Hepatic stellate cell (primary cell): ENCODE results near the gene GOLGA8B.
"Not testable (repeated sequence)": the region's sequence is repeated elsewhere in the genome, so short reads cannot be mapped to it uniquely, and the experiment has no call there.

Source experiments
- DNase-seq: peaks from one replicate; pipeline ENCODE4 v3.0.0; 2011; ENCODE audit warnings: low spot score

The GOLGA8B gene

DNA sequence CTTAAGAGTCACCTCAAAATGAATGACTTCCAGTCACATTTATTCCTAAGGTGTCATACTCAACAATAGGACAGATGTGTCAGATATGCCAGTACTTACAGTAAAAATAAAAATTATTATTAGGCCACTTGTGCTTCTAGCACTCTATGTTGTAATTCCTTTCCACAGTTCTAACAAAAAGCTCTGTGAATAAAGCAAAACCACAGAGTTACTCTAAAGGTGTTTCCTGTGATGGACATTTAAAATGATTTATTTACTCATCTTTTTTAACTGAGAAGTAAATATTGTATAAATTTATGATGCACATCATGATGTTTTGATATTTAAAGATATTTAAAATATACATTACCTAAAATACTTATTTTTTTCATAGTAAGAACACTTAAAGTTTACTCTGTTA is 13.9 kb upstream of the GOLGA8B start:
- no peak for DNase-seq

DNA sequence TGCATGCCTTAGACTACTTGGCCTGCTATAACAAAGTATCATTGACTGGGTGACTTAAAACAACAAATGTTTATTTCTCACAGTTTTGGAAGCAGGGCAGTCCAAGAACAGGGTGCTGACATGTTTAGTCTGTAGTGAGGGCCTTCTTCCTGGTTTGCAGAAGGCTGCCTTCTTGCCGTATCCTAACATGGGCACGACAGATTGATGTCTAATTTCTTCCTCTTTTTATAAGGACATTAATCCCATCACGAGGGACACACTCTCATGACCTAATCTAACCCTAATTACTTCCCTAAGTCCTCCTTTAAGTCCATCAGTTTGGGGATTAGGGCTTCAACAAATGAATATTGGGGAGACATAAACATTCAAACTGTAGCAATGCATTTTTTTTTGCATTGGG is 10.9 kb upstream of the GOLGA8B start:
- no peak for DNase-seq

DNA sequence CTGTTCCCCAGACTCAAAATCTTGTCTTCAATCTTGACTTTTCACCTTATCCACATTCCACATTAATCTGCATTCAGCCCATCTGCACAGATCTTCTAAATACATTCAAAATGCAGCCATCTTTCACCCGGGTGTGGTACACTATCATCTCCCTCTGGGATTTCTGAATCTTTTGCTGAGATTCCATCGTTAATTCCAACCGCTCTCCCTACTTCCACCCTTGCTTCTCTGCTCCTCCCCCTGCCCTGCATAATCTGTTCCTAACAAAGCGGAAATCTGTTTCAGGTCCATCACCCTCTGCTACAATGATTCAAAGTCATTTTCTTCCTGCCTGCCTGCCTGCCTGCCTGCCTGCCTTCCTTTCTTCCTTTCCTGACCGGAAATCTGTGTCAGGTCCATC is 7.9 kb upstream of the GOLGA8B start:
- DNase-seq = no peak

DNA sequence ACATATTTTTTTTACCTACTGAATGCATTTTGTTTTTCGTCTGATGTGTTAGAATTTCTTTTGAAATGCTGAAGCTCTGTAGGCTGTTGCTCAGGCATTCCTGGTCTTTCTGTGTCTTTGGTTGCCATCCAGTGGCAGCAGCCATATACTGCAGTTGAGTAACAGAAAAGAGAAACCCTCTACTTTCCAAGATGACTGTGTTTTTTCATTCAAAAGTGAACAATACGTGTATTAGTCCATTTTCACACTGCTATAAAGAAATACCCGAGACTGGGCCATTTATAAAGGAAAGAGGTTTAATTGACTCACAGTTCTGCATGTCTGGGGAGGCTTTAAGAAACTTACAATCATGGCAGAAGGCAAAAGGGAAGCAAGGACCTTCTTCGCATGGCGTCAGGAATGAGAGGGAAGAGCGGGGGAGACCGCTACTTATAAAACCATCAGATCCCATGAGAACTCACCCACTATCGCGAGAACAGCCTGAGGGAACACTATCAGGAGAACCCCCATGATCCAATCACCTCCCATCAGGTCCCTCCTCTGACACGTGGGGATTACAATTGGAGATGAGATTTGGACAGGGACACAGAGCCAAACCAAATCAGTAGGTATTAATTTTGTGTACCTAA is 4.7 kb upstream of the GOLGA8B start:
- peak; percentile 73 for DNase-seq

DNA sequence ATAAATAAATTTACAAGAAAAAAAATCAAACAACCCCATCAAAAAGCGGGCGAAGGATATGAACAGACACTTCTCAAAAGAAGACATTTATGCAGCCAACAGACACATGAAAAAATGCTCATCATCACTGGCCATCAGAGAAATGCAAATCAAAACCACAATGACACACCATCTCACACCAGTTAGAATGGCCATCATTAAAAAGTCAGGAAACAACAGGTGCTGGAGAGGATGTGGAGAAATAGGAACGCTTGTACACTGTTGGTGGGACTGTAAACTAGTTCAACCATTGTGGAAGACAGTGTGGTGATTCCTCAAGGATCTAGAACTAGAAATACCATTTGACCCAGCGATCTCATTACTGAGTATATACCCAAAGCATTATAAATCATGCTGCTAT is 2.5 kb upstream of the GOLGA8B start:
- DNase-seq = not testable (repeated sequence)

DNA sequence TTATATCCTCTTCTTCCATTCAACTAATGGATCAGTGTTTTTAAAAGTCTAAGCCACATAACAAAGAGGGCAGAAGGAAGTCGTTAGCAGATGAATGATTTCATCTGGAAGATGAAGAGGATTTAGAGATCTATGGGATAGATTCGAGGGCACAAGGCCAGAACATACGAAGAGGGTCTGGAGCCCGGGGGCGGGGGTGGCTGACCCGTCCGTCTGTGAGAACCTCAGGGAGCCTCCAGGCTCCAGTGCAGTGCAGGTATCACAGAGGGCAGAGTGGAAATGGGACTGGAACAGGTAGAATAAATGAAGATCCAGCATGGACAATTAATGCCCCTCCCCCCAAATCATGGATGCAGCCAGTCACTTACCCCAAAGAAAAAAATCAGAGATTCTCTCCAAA is 1.5 kb upstream of the GOLGA8B start:
- DNase-seq = no peak

DNA sequence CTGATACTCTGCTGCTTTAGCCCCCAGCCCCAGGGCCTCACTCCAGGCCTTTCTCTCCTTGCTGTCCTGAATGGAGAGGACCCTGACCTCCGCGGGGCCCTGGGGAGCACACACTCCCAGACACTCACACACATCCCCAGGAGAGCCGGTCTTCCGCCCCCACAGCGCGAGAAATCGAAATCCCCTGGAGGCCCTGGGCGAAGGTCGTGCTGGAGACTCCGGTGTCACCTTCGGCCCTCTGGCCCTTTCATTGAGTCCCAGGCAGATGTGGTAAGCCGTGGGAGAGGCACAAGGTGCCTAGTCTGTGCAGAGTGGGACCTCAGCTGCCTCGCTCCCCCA is 848 bp upstream of the GOLGA8B start:
- no peak for DNase-seq

DNA sequence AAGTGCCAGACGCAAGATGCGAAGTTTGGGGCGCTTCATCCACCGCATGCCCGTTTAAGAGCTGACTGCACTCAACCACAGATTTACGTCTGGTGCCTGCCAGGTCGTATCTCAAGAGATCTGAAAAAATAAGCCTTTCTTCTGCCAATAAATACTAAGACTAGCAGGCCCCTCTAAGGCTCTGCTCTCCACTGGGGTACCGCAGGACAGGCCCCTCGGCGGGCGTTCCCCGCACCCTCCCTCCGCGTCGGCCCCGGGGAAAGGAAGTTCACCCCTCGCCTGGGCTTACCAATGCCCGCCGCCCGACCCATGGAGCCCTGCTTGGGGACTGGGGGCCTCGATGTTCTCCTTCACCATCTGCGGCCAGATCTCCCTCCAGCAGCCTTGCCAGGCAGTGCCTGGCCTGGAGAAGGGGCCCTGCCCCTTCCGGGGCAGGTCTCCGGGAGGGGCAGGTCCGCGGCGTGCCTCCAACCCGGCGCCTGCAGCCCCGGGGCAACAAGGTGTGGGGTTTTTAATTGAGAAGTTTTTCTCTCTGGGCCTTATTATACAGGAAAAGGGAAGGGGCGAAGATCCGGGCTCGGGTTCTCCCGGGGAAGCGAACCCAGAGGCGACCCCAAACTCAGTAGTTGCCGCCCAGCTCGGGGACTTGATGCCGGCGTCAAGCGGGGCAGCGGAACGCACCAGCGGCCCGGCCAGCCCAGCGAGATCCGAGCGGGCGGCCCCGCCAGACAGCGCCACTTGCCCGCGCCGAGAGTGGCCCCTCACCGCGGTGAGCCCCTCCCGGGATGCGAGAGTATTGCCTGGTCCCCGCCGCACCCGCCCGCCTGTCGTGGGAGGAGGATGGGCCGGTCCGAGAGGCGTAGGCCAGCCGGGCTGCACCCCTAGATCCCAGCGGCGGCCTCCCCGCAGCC is 735 bp downstream of the GOLGA8B start:
- peak; percentile 57 for DNase-seq

DNA sequence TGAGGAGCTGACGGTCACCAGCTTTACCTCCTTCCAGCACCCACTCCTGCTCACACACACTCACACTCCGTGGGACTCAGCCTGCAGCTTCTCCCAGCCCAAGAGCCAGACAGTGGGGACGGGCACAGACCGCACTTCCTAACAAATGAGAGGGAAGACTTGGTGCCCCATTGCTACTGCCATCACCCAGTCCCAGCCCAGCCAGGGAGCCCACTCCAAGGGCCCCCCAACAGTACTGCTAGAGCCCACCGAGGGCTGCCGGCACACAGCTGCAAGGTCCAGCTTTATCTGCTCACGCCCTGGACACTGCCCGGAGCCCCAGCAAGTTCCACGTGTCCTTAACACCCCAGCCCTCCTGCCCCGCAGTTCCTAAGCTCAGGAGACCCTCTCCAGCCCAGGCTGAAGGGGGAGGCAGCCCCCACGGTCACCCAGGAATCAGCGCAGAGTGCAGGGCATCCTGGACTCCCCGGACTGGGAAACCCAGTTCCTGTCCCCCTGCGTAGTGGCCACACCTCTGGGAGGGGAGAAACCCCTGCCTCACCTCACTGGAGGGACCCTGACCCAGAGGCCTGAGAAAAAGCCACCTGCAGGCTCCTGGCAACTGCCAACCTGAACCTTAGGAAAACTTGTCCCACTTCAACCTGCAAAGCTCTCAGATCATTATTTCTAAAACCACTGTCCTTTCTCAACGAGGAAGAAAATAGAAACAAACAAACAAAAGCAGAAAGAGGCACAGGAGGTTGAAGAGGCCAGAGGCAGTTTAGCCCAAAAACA is 1.6 kb downstream of the GOLGA8B start:
- DNase-seq = not testable (repeated sequence)

DNA sequence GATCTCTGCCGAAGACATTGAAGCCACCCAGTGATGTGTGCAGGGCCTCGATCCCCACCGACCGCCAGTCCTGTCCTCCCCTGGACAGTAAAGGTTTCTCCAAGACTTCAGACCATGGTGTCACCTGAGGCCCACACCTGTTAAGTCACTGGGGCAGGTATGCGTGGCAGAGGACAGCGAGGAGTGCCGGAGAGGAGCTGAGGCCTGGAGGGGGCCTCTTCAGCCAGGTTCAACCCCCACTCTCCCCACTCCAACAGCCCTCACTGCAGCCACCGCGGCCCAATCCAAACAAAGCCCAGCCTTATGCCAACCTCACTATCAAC is 2.4 kb downstream of the GOLGA8B start:
- DNase-seq = no peak

DNA sequence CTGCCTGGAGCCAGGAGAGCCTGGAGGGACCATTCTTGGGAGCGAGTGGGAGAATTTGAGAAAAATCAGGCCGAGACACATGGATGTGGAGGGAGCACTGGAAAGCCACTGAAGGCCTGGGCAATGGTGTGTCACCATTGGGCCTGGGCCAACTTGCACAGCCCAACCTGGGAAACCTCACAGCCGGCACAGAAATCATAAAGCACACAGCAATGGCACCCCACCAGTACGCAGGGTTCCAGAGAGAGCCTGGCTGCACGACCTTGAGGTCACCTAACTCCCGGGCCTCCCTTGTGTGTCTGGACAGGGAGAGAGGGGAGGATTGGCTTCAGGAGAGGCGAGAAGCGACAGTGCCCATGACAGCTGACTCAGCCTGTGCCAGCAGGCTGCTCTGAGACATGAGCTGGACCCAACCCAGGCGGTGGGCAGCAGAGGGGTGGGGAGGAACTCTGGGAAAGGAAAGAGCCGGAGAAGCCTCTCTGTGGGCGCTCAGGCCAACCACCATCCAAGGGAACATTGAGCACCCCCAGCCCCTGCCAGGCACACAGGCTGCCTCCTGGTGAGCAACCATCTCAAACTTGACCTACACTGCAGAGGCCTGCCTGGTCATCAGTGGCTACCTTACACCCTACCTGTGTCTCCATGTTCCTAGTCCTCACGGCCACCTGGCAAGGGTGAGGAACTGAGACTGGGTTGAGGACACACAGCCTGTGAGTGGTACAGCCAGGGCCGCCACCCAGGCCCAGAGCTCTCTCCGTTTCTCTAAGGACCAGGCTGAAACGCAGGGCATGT is 3.0 kb downstream of the GOLGA8B start:
- not testable (repeated sequence) for DNase-seq

DNA sequence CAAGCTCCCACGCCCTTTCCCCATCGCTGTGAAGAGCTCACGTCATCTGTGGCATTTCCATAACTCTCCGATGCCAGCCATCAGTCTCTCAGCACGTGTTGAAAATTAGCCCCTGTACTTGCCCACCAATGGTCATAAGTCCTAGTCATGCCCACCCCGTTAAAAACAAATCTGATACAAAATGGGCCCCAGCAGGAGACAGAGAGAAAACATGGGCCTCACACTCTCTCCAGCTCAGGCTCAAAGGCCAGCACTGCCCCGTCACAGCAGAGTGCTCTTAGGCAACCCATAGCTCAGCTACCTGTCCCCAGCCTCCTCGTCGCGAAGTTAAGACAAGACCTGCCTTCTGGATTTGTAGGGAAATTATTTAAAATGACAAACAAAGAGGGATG is 5.2 kb downstream of the GOLGA8B start:
- DNase-seq = no peak

DNA sequence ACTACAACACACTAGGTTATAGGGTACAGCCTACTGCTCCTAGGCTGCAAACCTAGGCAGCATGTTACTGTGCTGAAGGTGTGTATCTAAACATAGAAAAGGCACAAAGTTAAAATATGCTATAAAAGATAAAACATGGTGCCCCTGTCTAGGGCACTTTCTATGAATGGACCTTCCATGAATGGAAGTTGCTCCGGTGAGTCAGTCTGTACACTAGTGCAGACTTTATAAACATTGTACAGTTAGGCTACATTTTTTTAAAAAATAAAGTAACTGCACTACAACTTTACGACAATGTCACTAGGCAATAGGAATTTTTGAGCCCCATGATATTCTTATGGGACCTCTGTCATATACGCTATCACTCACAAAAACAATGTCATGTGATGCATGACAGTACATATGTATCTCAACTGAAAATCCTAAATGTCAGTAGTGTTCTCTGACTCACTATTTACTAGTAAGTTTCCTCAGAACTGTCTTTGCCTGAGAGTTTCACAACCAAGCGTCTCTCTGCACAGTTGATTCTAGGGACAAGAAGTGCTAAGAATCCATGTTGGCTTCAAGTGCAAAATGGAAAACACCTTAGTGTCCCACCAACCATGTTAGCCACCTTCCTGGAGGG is 5.7 kb downstream of the GOLGA8B start:
- DNase-seq = not testable (repeated sequence)

DNA sequence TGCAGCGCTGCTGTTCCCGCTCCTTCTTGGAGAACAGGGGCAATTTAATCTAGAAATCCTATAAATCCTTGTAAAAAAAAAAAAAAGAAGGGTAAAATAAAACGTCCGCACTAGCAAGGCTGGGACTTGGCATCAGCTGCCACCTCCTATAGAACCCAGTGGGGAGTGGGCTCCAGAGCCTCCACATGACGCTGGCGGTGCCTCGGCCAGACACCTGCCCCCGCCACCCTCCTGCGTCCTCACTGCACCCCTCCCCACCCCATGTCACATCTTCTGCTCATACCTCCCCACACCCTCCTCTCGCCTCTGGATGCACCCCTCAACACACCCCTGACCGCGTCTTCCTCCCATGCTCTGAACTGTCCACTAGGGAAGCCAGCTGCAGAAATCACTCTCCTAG is 8.4 kb downstream of the GOLGA8B start:
- DNase-seq = not testable (repeated sequence)

DNA sequence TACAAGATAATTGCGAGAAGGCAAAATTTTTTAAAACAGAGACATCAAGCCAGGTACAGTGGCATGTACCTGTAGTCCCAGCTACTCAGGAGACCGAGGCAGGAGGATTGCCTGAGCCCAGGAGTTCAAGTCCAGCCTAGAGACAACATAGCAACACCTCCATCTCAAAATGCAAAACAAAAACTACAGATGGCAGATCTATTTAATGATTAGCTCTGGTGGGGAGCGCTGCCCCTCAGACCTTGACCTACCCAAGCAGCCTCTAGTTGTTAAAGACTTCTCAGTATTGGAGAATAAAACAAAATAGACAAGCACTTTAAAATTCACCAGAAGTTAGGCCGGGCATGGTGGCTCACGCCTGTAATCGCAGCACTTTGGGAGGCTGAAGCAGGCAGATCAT is 10.5 kb downstream of the GOLGA8B start:
- not testable (repeated sequence) for DNase-seq

DNA sequence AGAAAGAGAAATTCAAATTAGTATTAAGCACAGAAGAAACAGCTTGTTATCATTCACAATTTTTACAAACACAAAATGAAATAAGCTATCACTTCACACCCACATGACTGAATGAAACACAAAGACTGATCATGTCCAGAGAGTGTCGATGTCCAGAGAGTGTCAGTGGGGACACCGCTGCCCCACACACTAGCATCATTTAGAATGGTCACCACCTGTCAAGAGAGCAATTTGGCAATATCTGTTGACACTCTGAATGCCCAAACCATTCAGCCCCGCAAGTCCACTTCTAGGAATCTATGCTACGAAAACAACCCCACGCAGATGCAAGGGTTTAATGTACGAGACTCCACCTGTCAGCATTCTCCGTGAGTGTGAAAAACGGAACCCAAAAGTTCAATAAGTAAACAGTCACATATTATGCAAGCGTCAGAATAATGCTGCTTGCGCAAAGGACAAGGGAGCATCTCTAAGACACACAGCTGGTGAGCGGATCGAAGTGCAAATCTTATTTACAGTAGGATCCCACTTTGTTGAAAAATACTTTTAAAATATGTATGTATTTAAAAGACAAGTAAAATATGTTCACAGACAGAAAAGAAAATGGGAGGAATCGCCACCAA is 11.3 kb downstream of the GOLGA8B start:
- not testable (repeated sequence) for DNase-seq

DNA sequence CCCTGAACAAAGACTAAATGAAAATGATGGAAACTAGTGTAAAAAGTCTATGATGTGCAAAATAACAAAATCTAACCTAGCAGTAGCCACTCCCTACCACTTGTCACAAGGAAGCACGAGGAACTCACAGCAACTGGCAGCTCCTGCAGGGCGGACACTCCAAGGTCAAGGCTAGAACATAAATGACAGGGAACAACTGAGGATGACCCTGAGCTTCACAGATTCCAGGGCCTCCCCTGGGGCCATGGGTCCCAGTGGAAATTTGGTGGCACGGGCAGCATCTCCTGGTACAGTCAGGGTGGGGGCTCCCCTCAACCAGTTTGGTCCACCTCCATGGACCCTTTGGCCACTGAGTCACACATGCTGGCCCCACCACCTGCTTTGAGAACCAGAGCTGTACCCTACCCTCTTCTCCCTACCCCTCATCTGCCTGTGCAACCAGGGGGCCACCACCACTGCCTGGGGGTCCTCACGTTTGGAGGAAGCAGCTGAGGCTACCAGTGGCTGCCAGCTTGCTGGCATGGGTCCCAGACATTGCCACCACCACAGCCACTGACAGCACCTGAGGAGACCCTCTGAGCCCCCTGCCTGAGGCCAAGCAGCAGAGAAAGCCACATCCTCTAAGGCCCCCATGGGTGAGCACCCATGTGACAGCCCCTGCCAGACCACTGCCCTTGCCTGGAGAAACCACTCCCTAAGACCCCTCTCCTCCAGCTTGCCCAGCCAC is 13.6 kb downstream of the GOLGA8B start:
- DNase-seq = not testable (repeated sequence)

DNA sequence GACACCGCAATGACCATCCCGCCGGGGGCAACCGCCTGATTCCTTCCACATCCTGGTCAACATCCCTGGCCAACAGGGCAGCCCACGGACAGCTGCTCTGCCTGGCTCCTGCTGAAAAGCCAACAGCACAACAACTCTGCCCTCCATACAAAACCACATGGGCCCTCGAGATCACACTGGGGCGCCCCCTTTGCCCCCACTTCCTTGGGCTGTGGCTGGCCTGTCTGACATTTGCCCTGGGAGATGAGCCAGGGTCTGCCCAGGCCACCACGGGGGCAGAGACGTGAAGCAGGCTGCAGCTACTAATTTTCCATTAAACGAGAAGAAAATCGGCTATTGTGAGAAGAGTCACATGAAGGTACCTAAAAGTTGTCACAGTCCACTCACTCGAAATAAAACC is 16.3 kb downstream of the GOLGA8B start:
- not testable (repeated sequence) for DNase-seq

DNA sequence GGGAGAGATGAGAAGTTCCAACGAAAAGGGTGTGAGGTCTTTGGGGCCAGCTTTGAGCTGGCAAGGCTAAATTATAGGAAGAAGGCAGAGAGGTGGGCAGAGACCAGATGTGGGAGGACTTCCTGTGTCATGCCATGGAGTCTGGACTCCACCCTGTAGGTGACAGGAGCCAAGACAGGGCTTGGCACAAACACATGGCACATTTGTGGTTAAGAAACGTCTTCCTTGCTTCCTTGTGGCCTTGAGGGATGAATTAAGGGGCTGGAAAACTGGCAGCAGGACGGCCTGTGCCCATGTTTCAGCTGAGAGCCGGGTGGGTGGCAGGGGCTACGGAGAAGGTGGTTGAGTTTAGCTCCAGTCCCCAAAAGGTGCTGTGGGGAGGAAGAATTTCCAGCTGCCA is 18.7 kb downstream of the GOLGA8B start:
- not testable (repeated sequence) for DNase-seq

DNA sequence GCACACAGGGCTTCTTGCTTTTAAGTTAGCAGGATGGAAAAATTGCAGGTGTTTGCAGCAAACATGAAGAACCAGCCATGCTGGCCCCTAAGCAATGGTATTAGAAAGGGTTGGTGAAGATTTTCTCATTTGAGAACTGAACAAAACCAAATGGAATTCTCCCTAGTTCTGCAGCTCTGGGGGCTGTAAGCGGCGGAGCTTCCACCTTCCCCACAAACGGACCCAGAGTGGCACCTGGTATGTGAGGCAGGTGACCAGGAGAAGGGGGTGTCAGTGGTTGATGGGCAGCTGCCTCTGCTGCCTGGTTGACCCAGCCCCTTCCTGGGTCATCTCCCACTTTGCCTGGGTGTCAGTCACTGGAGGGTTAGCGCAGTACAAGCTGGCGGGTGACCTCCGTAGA is 22.6 kb downstream of the GOLGA8B start:
- not testable (repeated sequence) for DNase-seq

DNA sequence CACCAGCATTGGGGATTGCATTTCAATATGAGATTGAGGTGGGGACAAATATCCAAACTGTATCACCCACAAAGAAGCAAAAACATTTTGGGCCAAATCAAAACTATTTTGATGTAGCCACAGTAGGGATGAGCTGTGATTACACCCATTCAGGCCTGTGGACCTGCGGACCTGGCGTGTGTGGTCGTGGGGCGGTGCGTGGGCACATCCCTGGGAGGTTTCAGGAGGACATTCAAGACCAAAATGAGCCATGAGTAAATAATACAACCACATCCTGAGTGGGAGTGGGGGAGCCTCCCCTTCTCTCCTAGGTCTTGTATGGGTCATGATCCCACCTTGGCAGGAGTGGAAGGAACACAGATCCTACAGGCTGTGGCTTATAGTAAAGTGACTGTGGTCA is 23.7 kb downstream of the GOLGA8B start:
- DNase-seq = not testable (repeated sequence)
